Stimulated activated CD4-positive, alpha-beta T cell treated with anti-CD3 and anti-CD28 coated beads, Interleukin-12 subunit alpha, Interleukin-12 subunit beta, amount 100 ng/mL, for 4 hours (primary cell): ENCODE data around the gene WBP11.

Source experiments
- DNase-seq: peaks from one replicate; pipeline ENCODE4 v3.0.0-alpha.2; 2020

The WBP11 gene

GRCh38 chr12:14824012-14824634 lies 20.8 kb upstream of the WBP11 start:
- no peak for DNase-seq

- no peak for DNase-seq
These were observed 10.7 kb upstream of the WBP11 start, which contains the start of gene SMCO3 for GRCh38 chr12:14814014-14814413. Gene SMCO3, minus strand, starts transcription at chr12:14814182. Its CDS starts 7,502 bp downstream, at chr12:14806680.

GRCh38 chr12:14811486-14811885 lies 8.2 kb upstream of the WBP11 start:
- DNase-seq: no peak

GRCh38 chr12:14810953-14811483 lies 7.7 kb upstream of the WBP11 start:
- no peak for DNase-seq

- DNase-seq: no peak
These were observed 7.1 kb upstream of the WBP11 start for GRCh38 chr12:14810167-14810952.

GRCh38 chr12:14803830-14804160 lies 517 bp upstream of the WBP11 start:
- no peak for DNase-seq

- no peak for DNase-seq
These were observed 612 bp downstream of the WBP11 start for GRCh38 chr12:14802721-14803010.

- no peak for DNase-seq
These were observed 1.0 kb downstream of the WBP11 start for GRCh38 chr12:14802247-14802646.

GRCh38 chr12:14795028-14795448 lies 8.2 kb downstream of the WBP11 start:
- no peak for DNase-seq

GRCh38 chr12:14785568-14785967 lies 17.7 kb downstream of the WBP11 start:
- DNase-seq: no peak

- DNase-seq: no peak
These were observed 18.8 kb downstream of the WBP11 start for GRCh38 chr12:14784471-14784870.

- no peak for DNase-seq
These were observed 20.5 kb downstream of the WBP11 start for GRCh38 chr12:14782756-14783155.

- no peak for DNase-seq
These were observed 21.7 kb downstream of the WBP11 start for GRCh38 chr12:14781563-14781962.

- no peak for DNase-seq
These were observed 22.4 kb downstream of the WBP11 start for GRCh38 chr12:14780859-14781258.

- DNase-seq: no peak
These were observed 23.4 kb downstream of the WBP11 start for GRCh38 chr12:14779834-14780233.

- no peak for DNase-seq
These were observed 26.0 kb downstream of the WBP11 start for GRCh38 chr12:14777271-14777670.

- DNase-seq: no peak
These were observed 26.9 kb downstream of the WBP11 start for GRCh38 chr12:14776236-14776961.

GRCh38 chr12:14775636-14775980 lies 27.7 kb downstream of the WBP11 start:
- DNase-seq: no peak

GRCh38 chr12:14774906-14775635 lies 28.2 kb downstream of the WBP11 start:
- DNase-seq: peak; percentile 23

GRCh38 chr12:14774074-14774905 lies 29.0 kb downstream of the WBP11 start:
- DNase-seq: peak; percentile 77

- DNase-seq: no peak
These were observed 29.6 kb downstream of the WBP11 start for GRCh38 chr12:14773685-14774073.

- no peak for DNase-seq
These were observed 30.3 kb downstream of the WBP11 start for GRCh38 chr12:14772946-14773345.
